C4-2B (cell line): Measurements from ENCODE around the gene C10orf90.

ENCODE experiments used
- H3K27ac ChIP-seq: fragments of 450-650 bp; 2 replicates; pipeline ENCODE4 v1.5.1; 2017
- CTCF ChIP-seq: fragments of 450-650 bp; conservative IDR thresholded peaks from 2 replicates; pipeline ENCODE4 v1.5.1; 2017; ENCODE audit warnings: mild to moderate bottlenecking
- ZFX ChIP-seq: fragments of 450-650 bp; IDR thresholded peaks from 2 replicates; pipeline ENCODE4 v1.6.1; 2017

C10orf90 gene

GRCh38 chr10:126637501-126637900 is 33.0 kb downstream of the C10orf90 start:
- no peak for TF ChIP-seq CTCF
- no peak for TF ChIP-seq ZFX
- H3K27ac ChIP-seq, result no peak overlapping the region

GRCh38 chr10:126634911-126635310 is 35.6 kb downstream of the C10orf90 start:
- TF ChIP-seq CTCF (no peak), ZFX (no peak)
- H3K27ac ChIP-seq, result no peak overlapping the region

GRCh38 chr10:126634347-126634746 is 36.1 kb downstream of the C10orf90 start:
- H3K27ac ChIP-seq, result no peak overlapping the region
- TF ChIP-seq ZFX, result no peak
- TF ChIP-seq CTCF, result no peak

GRCh38 chr10:126632705-126633104 is 37.8 kb downstream of the C10orf90 start:
- no peak for TF ChIP-seq CTCF
- TF ChIP-seq ZFX, result no peak
- H3K27ac ChIP-seq, result no peak overlapping the region

- H3K27ac ChIP-seq, result no peak overlapping the region
- TF ChIP-seq ZFX (no peak), CTCF (no peak)
These were observed 40.4 kb downstream of the C10orf90 start for GRCh38 chr10:126629925-126630624.

- H3K27ac ChIP-seq, result no peak overlapping the region
- no peak for TF ChIP-seq CTCF
- TF ChIP-seq ZFX, result no peak
These were observed 41.7 kb downstream of the C10orf90 start for GRCh38 chr10:126628746-126629145.

- no peak for TF ChIP-seq CTCF
- TF ChIP-seq ZFX, result no peak
- H3K27ac ChIP-seq, result no peak overlapping the region
These were observed 48.6 kb downstream of the C10orf90 start for GRCh38 chr10:126621846-126622245.
